Activated B cell treated with CpG ODN at 0.5 μM for 24 hours (primary cell): ENCODE data around the gene ADAMTS16. TPM values are rescaled to one million over a fixed set of nuclear protein-coding genes. Genes with fewer than 3 reads are reported as not detected.

Source experiments
- ATAC-seq: fragments of 200-7000 bp; cut with Tn5 transposase; one replicate; pipeline ENCODE4 v1.10.0; 2021; ENCODE audit warnings: low read depth, mild to moderate bottlenecking, moderate library complexity
- CTCF ChIA-PET: fragments of 350-600 bp; sonication (Branson Sonifier 250); formaldehyde crosslinking; loops from one replicate; lab custom pipeline; 2021; ENCODE audit warnings: antibody characterized with exemption; lab: Charles Lee
- POLR2A ChIA-PET: fragments of 350-600 bp; sonication (Branson Sonifier 250); formaldehyde crosslinking; loops from one replicate; lab custom pipeline; 2021; ENCODE audit warnings: antibody characterized with exemption; lab: Charles Lee
- DNase-seq: peaks from one replicate; pipeline ENCODE4 v3.0.0; 2022
- H3K27ac Mint-ChIP-seq: one replicate; pipeline ENCODE4 v1.8.0; 2020; ENCODE audit warnings: mixed read lengths
- H3K27me3 Mint-ChIP-seq: one replicate; pipeline ENCODE4 v1.8.0; 2021; ENCODE audit warnings: mixed read lengths
- H3K36me3 Mint-ChIP-seq: one replicate; pipeline ENCODE4 v1.8.0; 2021; ENCODE audit warnings: low read depth, mixed read lengths
- H3K4me1 Mint-ChIP-seq: one replicate; pipeline ENCODE4 v1.8.0; 2021; ENCODE audit warnings: mixed read lengths
- H3K4me3 Mint-ChIP-seq: one replicate; pipeline ENCODE4 v1.8.0; 2020; ENCODE audit warnings: mild to moderate bottlenecking, mixed read lengths
- H3K9me3 Mint-ChIP-seq: one replicate; pipeline ENCODE4 v1.8.0; 2020; ENCODE audit warnings: mixed read lengths
- intact Hi-C: fragments of 100-400 bp; cut with micrococcal nuclease; formaldehyde crosslinking; loops from one replicate; pipeline ENCODE4 v1.15.1; 2024
- total RNA-seq: library from RNA; stranded (reverse); gene quantifications from 2 replicates; pipeline ENCODE4 v1.2.3, GENCODE V29; 2022
- TF ChIP-seq, protein P1 (sequence below): fragments of 200-600 bp; IDR thresholded peaks from one replicate; pipeline ENCODE4 v1.8.0; 2022; ENCODE audit warnings: antibody characterized with exemption, mild to moderate bottlenecking

ADAMTS16 gene
- total RNA-seq, 1 donor from 2014 or later, result not detected

DNA sequence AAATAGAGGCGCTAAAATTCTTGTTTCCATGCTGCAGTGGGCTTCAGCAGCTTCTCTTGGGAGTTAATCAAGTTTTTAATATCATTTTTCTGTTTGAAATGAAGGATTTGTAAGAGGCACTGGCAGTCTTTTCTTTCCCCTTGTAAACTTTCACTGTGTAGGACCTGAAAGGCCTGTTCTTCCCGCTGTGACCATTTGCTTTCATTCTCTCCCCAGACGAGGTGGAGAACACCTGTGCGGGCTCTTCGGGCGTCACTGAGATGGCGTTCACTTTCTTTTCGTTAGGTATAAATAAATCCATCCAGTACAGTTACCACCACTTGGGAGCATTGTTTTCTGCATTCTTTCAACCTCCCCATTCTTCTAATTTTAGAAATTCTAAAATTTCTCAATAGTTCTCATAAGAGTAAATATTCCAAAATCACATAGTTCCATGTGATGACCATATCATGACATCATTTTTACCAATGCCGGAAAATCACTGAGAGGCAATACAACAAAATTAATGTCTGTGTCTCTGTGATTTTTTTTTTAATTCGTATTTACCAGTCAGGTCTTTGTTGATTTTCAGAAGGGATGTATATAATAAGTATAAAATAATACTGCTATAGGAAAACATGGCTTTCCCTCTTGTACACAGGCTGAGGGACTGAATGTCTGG, 150.7 kb downstream of the ADAMTS16 start:
- Mint-ChIP-seq H3K27me3 (no peaks in the 10 kb centered on the region), H3K4me1 (no peaks in the 10 kb centered on the region), H3K27ac (no peak overlapping the region), H3K36me3 (no peaks in the 10 kb centered on the region), H3K4me3 (no peak overlapping the region), H3K9me3 (peaks cover 3% of the 10 kb centered on the region)
- ChIA-PET POLR2A (no interaction called here), CTCF (no interaction called here)
- DNase-seq, result no peak
- intact Hi-C loops, result no loop called here
- ATAC-seq, result no peak
- TF ChIP-seq, protein P1, sequence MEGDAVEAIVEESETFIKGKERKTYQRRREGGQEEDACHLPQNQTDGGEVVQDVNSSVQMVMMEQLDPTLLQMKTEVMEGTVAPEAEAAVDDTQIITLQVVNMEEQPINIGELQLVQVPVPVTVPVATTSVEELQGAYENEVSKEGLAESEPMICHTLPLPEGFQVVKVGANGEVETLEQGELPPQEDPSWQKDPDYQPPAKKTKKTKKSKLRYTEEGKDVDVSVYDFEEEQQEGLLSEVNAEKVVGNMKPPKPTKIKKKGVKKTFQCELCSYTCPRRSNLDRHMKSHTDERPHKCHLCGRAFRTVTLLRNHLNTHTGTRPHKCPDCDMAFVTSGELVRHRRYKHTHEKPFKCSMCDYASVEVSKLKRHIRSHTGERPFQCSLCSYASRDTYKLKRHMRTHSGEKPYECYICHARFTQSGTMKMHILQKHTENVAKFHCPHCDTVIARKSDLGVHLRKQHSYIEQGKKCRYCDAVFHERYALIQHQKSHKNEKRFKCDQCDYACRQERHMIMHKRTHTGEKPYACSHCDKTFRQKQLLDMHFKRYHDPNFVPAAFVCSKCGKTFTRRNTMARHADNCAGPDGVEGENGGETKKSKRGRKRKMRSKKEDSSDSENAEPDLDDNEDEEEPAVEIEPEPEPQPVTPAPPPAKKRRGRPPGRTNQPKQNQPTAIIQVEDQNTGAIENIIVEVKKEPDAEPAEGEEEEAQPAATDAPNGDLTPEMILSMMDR, result no peak

DNA sequence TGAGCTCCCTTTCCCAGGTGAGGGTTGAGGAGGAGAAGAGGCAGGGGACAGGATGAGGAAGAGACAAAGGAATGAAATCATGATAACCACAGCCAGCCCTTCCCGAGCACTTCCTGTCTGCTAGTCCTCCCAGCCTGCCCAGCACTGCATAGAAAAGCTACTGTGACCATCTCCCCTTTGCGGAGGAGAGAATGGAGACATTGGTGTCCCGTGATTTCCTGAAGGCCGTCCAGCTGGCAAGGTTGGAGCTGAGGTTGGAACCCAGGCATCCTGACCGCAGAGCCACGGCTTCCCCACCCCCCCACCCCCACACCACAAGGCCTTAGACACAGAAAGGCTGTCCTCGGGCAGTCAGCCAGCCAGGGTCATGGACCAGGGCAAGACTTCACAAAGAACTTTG, 151.2 kb downstream of the ADAMTS16 start:
- H3K36me3 Mint-ChIP-seq, result no peaks in the 10 kb centered on the region
- no peak for ATAC-seq
- ChIA-PET CTCF (no interaction called here), POLR2A (no interaction called here)
- H3K4me3 Mint-ChIP-seq, result no peak overlapping the region
- H3K27me3 Mint-ChIP-seq, result no peaks in the 10 kb centered on the region
- H3K27ac Mint-ChIP-seq, result no peak overlapping the region
- TF ChIP-seq, protein P1, result no peak
- intact Hi-C loops, result no loop called here
- H3K4me1 Mint-ChIP-seq, result no peaks in the 10 kb centered on the region
- H3K9me3 Mint-ChIP-seq, result peaks cover 3% of the 10 kb centered on the region
- DNase-seq, result no peak

DNA sequence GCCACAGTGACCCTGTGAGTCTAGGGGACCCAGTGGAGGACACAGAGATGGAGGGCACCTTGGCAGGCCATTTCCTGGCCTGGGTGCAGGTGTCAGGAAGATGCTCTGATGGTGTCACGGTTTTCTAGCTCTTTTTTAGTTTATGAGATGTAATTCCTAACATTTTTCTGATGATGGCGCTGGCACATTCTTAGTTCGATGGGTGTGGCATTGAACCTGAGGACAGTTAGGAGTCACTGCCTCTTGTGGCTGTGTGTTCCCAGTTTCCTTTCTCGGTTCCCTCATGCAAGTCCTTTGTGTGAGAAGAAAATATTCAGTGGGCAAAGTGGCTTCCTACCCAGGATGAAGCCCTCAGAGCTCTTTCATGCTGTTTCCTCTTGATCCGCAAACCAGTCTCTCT, 152.9 kb downstream of the ADAMTS16 start:
- no peaks in the 10 kb centered on the region for H3K36me3 Mint-ChIP-seq
- no peak overlapping the region for H3K27ac Mint-ChIP-seq
- DNase-seq, result no peak
- no peaks in the 10 kb centered on the region for H3K4me1 Mint-ChIP-seq
- intact Hi-C loops, result no loop called here
- CTCF ChIA-PET, result no interaction called here
- H3K4me3 Mint-ChIP-seq, result no peak overlapping the region
- POLR2A ChIA-PET, result no interaction called here
- H3K27me3 Mint-ChIP-seq, result no peaks in the 10 kb centered on the region
- TF ChIP-seq, protein P1, result no peak
- peaks cover 3% of the 10 kb centered on the region for H3K9me3 Mint-ChIP-seq
- ATAC-seq, result no peak

DNA sequence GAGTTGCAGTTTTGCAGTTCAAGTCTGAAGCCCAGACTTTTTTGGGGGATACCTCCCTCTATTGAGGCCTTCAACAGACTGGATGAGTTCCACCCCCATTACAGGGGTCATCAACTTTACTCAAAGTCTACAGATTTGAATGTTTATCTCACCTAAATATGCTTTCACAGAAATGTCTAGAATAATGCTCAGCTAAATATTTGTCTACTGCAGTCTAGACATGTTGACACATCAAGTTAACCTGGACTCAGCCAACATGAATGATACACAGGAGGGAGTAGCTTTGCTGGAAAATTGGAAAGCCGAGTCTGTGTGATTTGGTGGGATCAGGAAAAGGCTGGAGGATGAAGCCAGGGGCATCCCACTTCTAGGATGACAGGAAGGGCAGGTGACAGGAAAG, 154.3 kb downstream of the ADAMTS16 start:
- ChIA-PET CTCF (no interaction called here), POLR2A (no interaction called here)
- intact Hi-C loops, result no loop called here
- H3K27me3 Mint-ChIP-seq, result no peaks in the 10 kb centered on the region
- H3K36me3 Mint-ChIP-seq, result no peaks in the 10 kb centered on the region
- TF ChIP-seq, protein P1, result no peak
- ATAC-seq (no peak), DNase-seq (no peak)
- H3K4me3 Mint-ChIP-seq, result no peak overlapping the region
- H3K4me1 Mint-ChIP-seq, result no peaks in the 10 kb centered on the region
- peaks cover 3% of the 10 kb centered on the region for H3K9me3 Mint-ChIP-seq
- no peak overlapping the region for H3K27ac Mint-ChIP-seq

DNA sequence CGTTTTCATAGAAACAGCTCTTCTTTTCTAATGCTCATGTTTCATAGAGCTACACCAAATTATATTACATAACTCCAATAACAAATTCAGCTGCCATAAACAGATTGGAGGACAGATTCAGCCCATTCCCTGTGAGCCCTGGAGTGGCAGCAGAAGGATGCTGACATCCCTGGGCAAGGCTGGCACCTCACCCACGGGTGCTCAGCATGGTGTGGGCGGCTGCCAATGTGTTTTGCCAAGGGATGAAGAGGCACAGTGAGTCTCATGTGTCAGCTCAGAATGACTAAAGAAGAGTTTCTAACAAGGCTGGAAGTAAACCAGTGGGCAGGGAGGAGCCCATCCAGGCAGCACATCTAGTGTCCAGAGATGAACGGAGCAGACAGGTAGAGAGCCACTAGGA, 155.2 kb downstream of the ADAMTS16 start:
- ChIA-PET POLR2A (no interaction called here), CTCF (no interaction called here)
- ATAC-seq, result no peak
- DNase-seq, result no peak
- Mint-ChIP-seq H3K4me1 (no peaks in the 10 kb centered on the region), H3K27ac (no peak overlapping the region), H3K27me3 (no peaks in the 10 kb centered on the region), H3K9me3 (peaks cover 6% of the 10 kb centered on the region), H3K4me3 (no peak overlapping the region), H3K36me3 (no peaks in the 10 kb centered on the region)
- TF ChIP-seq, protein P1, result no peak
- intact Hi-C loops, result no loop called here
